ENCODE results near the gene PPP1R27.

PPP1R27 gene

GRCh38 chr17:81852237-81852636 is 17.4 kb upstream of the PPP1R27 start:
- Mint-ChIP-seq H3K4me3 (no peak overlapping the region), H3K27me3 (no peaks in the 10 kb centered on the region), H3K9me3 (no peaks in the 10 kb centered on the region), H3K36me3 (peaks cover 41 to 44% of the 10 kb centered on the region in 2 donors), H3K27ac (peak overlapping the region; percentile 47), H3K4me1 (peaks cover 4 to 10% of the 10 kb centered on the region in 2 donors)
- ATAC-seq (replicated peaks) = no peak
- no peak for DNase-seq

GRCh38 chr17:81851423-81851822 is 16.6 kb upstream of the PPP1R27 start:
- peaks cover 4 to 10% of the 10 kb centered on the region in 2 donors for H3K4me1 Mint-ChIP-seq
- no peaks in the 10 kb centered on the region for H3K27me3 Mint-ChIP-seq
- peaks cover 43 to 47% of the 10 kb centered on the region in 2 donors for H3K36me3 Mint-ChIP-seq
- H3K9me3 Mint-ChIP-seq = no peaks in the 10 kb centered on the region
- no peak for ATAC-seq (replicated peaks)
- no peak for DNase-seq
- H3K4me3 Mint-ChIP-seq = no peak overlapping the region
- no peak overlapping the region for H3K27ac Mint-ChIP-seq

GRCh38 chr17:81849457-81849856 is 14.6 kb upstream of the PPP1R27 start:
- no peak for ATAC-seq (replicated peaks)
- Mint-ChIP-seq H3K4me1 (peaks cover 0 to 4% of the 10 kb centered on the region in 2 donors), H3K9me3 (no peaks in the 10 kb centered on the region), H3K36me3 (peaks cover 47 to 54% of the 10 kb centered on the region in 2 donors), H3K27me3 (no peaks in the 10 kb centered on the region), H3K4me3 (no peak overlapping the region), H3K27ac (no peak overlapping the region)
- DNase-seq = no peak

- Mint-ChIP-seq H3K36me3 (peaks cover 52 to 58% of the 10 kb centered on the region in 2 donors), H3K4me3 (no peak overlapping the region), H3K27ac (no peak overlapping the region), H3K9me3 (no peaks in the 10 kb centered on the region), H3K4me1 (peaks cover 0 to 2% of the 10 kb centered on the region in 2 donors), H3K27me3 (no peaks in the 10 kb centered on the region)
- DNase-seq (no peak), ATAC-seq (replicated peaks) (no peak)
These were observed 12.2 kb upstream of the PPP1R27 start for GRCh38 chr17:81846743-81847689.

GRCh38 chr17:81845881-81846742 is 11.3 kb upstream of the PPP1R27 start:
- Mint-ChIP-seq H3K36me3 (peaks cover 43 to 49% of the 10 kb centered on the region in 2 donors), H3K27ac (no peak overlapping the region), H3K4me1 (peaks cover 0 to 2% of the 10 kb centered on the region in 2 donors), H3K4me3 (no peak overlapping the region), H3K9me3 (no peaks in the 10 kb centered on the region), H3K27me3 (no peaks in the 10 kb centered on the region)
- no peak for DNase-seq
- no peak for ATAC-seq (replicated peaks)

- DNase-seq = no peak
- no peaks in the 10 kb centered on the region for H3K9me3 Mint-ChIP-seq
- peaks cover 40 to 47% of the 10 kb centered on the region in 2 donors for H3K36me3 Mint-ChIP-seq
- no peak for ATAC-seq (replicated peaks)
- H3K27me3 Mint-ChIP-seq = no peaks in the 10 kb centered on the region
- no peak overlapping the region for H3K27ac Mint-ChIP-seq
- no peak overlapping the region for H3K4me3 Mint-ChIP-seq
- H3K4me1 Mint-ChIP-seq = peaks cover 0 to 2% of the 10 kb centered on the region in 2 donors
These were observed 10.5 kb upstream of the PPP1R27 start for GRCh38 chr17:81845361-81845760.

- Mint-ChIP-seq H3K4me3 (no peak overlapping the region), H3K27ac (peak overlapping the region; percentile 72), H3K9me3 (no peaks in the 10 kb centered on the region), H3K27me3 (no peaks in the 10 kb centered on the region), H3K4me1 (peaks cover 0 to 2% of the 10 kb centered on the region in 2 donors), H3K36me3 (peaks cover 40 to 47% of the 10 kb centered on the region in 2 donors)
- DNase-seq (no peak), ATAC-seq (replicated peaks) (no peak)
These were observed 10.0 kb upstream of the PPP1R27 start for GRCh38 chr17:81844887-81845286.

- DNase-seq (no peak), ATAC-seq (replicated peaks) (no peak)
- H3K9me3 Mint-ChIP-seq = no peaks in the 10 kb centered on the region
- H3K4me1 Mint-ChIP-seq = peaks cover 0 to 2% of the 10 kb centered on the region in 2 donors
- peaks cover 40 to 47% of the 10 kb centered on the region in 2 donors for H3K36me3 Mint-ChIP-seq
- H3K27ac Mint-ChIP-seq = peak overlapping the region; percentile 72
- H3K4me3 Mint-ChIP-seq = peak overlapping the region in 1 of 2 donors; percentile 6
- no peaks in the 10 kb centered on the region for H3K27me3 Mint-ChIP-seq
These were observed 9.5 kb upstream of the PPP1R27 start for GRCh38 chr17:81844327-81844851.

GRCh38 chr17:81843713-81844326 is 9.0 kb upstream of the PPP1R27 start:
- DNase-seq (no peak), ATAC-seq (replicated peaks) (no peak)
- Mint-ChIP-seq H3K4me3 (no peak overlapping the region), H3K27ac (no peak overlapping the region), H3K9me3 (no peaks in the 10 kb centered on the region), H3K36me3 (peaks cover 36 to 42% of the 10 kb centered on the region in 2 donors), H3K27me3 (no peaks in the 10 kb centered on the region), H3K4me1 (peaks cover 0 to 2% of the 10 kb centered on the region in 2 donors)

GRCh38 chr17:81842725-81843504 is 8.1 kb upstream of the PPP1R27 start:
- Mint-ChIP-seq H3K9me3 (no peaks in the 10 kb centered on the region), H3K27me3 (no peaks in the 10 kb centered on the region), H3K27ac (no peak overlapping the region), H3K4me3 (no peak overlapping the region), H3K4me1 (peaks cover 0 to 2% of the 10 kb centered on the region in 2 donors), H3K36me3 (peaks cover 34 to 39% of the 10 kb centered on the region in 2 donors)
- DNase-seq (no peak), ATAC-seq (replicated peaks) (no peak)

GRCh38 chr17:81842378-81842724 is 7.5 kb upstream of the PPP1R27 start:
- DNase-seq = no peak
- H3K36me3 Mint-ChIP-seq = peaks cover 34 to 39% of the 10 kb centered on the region in 2 donors
- H3K27ac Mint-ChIP-seq = no peak overlapping the region
- no peaks in the 10 kb centered on the region for H3K9me3 Mint-ChIP-seq
- no peak for ATAC-seq (replicated peaks)
- H3K4me3 Mint-ChIP-seq = no peak overlapping the region
- no peaks in the 10 kb centered on the region for H3K27me3 Mint-ChIP-seq
- peaks cover 0 to 2% of the 10 kb centered on the region in 2 donors for H3K4me1 Mint-ChIP-seq

GRCh38 chr17:81841866-81842265 is 7.0 kb upstream of the PPP1R27 start:
- DNase-seq = no peak

More at GRCh38 chr17:81841866-81842265, 7.0 kb upstream of the PPP1R27 start:
- Mint-ChIP-seq H3K9me3 (no peaks in the 10 kb centered on the region), H3K36me3 (peaks cover 33 to 35% of the 10 kb centered on the region in 2 donors), H3K4me1 (peaks cover 0 to 2% of the 10 kb centered on the region in 2 donors), H3K4me3 (no peak overlapping the region), H3K27me3 (no peaks in the 10 kb centered on the region), H3K27ac (no peak overlapping the region)
- no peak for ATAC-seq (replicated peaks)
